ENCODE measurements around the gene MELTF.
A peak's percentile ranks its signal among the peaks of the same experiment; 100 is the strongest.

MELTF gene

DNA sequence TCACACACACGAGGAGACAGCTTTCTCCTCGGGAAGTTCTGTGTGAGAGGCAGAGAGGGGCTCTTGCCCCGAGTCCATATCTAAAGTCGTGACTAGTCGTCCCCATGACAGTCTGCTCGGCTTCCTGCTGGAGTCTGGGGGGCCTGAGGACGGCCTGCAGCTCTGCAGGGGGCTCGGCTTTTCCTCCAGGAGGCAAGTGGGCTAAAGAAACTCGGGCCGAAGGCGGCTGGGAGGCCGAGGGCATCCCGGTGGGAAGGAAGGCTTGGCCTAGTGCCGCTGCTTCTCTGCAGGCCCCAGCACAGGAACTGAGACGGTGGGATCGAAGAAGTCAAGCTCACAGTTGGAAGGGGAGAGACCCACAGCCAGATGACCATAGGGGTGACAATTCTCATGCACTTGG lies 35.6 kb downstream of the MELTF start:
- DNase-seq (ENCODE audit: low read depth, low spot score), result no peak

DNA sequence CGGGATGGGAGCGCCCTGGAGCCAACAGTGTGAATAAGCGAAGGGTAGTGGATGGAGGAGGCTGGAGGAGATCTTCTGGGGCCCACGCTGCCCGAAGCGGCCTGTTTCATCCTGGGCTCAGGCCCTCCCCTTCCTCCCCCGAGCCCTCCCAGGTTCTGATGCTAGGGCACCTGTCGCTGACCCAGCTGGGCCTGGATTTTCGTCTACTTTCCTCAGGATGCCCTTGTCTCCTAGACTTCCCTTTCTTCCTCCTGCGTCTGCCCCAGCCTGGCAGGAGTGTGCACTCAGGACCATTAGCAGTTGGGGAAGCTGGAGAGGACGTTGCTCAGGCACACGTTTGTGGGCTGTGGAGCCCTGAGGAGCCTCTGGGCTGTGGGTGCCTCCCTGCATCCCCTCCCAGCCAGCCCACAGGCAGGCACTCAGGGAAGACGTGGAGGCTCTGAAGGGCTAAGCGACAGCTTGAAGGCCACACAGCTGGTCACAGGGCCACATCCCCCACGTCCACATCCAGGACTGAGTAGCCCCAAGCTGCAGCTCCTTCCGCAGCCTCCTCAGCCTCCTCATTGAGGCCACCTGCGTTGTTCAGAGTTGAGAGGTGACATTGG lies 37.1 kb downstream of the MELTF start:
- no peak for DNase-seq (ENCODE audit: low read depth, low spot score)

GRCh38 chr3:196991581-196992460 lies 37.8 kb downstream of the MELTF start:
- DNase-seq (ENCODE audit: low read depth, low spot score), result no peak

GRCh38 chr3:196990601-196991007 lies 39.0 kb downstream of the MELTF start:
- DNase-seq (ENCODE audit: low read depth, low spot score), result no peak

DNA sequence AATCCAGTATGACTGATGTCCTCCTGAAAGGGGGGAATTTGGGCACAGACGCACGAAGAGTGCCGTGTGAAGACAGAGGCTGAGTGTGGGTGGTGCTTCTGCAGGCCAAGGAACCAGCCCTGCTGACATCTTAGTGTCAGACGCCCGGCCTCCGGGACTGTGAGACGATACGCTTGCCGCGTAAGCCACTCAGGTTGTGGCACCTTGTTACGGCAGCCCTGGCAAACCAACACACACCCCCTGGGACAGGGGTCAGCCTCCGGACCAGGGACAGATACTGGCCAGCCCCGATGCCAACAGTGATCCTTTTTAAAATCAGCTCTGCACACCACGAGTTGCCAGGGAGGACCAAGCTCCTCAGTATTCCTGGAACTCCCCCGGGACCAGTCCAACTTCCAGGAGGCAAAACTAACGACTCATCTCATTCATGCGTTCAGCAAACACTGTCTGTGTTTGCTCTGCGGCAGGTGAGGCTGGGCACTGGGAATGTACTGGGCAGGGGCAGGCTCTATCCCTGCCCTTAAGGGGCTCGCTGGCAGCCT lies 39.8 kb downstream of the MELTF start:
- no peak for DNase-seq (ENCODE audit: low read depth, low spot score)

DNA sequence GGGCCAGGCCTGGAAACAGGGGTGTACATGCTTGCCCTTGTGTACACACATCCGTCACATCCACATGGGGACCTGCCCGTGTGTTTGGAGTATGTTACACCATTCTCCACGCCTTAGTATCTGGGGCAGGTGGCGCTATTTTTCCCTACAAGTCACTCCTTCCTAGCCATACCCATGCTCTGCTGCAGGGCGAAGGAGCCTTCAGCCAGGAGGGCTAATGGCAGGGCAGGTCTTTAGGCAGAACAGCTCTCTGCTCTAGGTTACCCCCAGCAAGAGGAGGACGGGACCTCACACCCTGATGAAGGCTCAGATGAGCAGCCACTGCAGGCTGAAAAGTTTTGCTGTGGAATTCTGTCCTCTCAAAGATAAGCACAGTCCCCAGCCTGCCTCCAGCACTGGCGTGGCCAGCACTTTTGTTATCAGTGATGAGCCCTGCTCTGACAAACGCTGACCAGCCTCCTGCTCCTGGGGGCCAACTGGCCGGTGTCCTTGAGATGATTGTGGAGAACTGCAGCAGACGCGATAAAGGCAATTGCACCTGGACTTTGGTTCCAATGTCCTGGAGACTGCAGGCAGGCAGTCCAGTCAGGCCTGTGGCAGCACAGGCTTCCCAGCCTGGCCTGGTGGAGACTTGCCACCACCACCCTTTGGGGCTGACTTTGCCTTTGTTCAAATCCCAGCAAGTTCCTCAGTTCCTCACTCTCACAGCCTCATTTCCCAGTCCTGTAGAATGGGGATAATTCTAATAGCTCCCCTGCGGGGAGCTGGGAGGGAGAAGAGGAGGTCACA lies 41.2 kb downstream of the MELTF start:
- no peak for DNase-seq (ENCODE audit: low read depth, low spot score)

GRCh38 chr3:196987022-196987421 lies 42.6 kb downstream of the MELTF start:
- no peak for DNase-seq (ENCODE audit: low read depth, low spot score)

DNA sequence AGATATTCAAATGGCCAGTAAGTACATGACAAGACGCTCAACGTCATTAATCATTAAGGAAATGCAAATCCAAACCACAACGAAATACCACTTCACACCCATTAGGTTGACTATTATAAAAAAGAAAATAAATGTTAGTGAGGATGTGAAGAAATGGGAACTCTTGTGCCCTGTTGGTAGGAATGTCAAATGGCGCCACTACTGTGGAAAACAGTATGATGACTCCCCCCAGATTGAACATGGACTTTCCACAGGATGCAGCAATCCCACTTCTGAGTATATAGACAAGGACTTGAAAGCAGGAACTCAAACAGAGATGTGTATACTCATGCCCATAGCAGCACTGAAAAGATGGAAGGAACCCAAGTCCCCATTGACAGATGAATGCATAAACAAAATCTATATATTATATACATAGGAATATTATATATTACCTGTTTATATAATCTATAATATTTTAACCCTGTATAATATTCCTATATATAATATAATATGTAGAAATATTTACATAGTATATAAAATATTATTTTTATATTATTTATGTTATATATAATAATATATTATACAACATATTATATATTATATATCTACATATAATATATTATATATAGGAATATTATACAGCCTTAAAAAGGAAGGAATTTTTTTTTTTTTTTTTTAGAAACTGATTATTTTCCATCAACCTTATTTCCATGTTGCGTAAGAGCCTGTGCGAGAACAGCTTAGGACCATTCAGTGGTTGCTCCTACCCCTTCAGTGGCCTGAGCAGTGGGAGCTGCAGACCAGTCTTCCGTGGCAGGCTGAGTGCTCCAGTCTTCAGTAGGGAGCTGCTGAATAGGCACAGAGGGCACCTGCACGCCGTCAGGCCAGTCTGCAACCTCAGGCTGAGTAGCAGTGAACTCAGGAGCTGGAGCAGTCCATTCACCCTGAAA lies 43.4 kb downstream of the MELTF start:
- no peak for DNase-seq (ENCODE audit: low read depth, low spot score)

- no peak for DNase-seq (ENCODE audit: low read depth, low spot score)
Observed at GRCh38 chr3:196985298-196985697, 44.3 kb downstream of the MELTF start.

- DNase-seq (ENCODE audit: low read depth, low spot score), result no peak
Observed at GRCh38 chr3:196983186-196983585, 46.4 kb downstream of the MELTF start.

DNA sequence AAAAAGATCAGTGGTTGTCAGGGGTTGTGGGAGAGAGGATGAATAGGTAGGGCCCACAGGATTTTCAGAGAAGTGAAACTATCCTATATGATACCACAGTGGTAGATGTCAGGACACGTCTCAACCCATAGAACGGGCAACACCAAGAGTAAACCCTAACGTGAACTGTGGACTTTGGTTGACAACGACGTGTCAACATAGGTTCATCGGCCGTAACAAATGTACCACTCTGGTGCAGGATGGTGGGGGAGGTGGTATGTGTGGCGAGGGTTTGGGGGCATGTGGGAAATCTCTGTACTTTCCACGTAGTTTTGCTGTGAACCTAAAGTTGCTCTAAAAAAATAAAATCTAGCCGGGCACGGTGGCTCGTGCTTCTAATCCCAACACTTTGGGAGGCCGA lies 48.0 kb downstream of the MELTF start:
- DNase-seq (ENCODE audit: low read depth, low spot score), result no peak

DNA sequence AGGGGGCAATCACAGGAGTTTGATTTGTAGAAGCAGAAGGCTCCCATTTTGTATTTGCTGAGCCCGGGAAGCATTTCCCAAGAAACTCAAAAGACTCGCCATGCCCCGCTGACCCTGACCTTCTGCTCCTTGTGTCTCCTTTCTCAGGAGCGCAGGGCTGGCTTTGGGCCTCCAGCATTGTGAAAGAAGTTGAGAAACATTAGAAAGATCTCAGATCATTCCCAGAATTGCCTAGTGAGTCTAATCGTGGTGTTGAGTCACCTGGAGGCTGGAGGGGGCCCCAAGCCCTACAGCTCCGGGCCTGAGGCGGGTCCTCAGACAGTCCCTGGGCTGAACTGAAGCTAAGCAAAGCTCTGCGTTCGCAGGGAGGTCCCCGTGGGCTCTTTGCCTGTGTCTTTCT lies 50.1 kb downstream of the MELTF start:
- DNase-seq (ENCODE audit: low read depth, low spot score), result no peak

DNA sequence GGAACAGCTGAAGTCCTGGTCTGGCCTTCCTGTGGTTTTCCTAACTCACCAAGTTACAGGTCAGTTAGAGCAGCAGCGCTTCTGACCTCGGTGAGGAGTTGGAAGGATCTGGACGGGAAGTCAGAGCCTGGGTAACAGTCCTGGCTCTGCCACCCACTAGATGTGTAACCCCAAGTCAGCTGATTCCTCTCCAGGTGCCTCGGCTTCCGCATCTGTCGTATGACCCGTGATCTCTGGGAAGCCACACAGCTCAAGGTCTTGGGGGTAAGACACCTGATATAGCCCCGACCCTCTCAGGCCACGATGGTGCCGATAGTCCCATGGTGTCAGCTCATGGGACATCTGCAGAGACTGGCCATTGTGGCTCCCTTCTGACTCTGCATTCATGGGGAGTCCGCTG lies 52.7 kb downstream of the MELTF start:
- DNase-seq (ENCODE audit: low read depth, low spot score), result no peak

DNA sequence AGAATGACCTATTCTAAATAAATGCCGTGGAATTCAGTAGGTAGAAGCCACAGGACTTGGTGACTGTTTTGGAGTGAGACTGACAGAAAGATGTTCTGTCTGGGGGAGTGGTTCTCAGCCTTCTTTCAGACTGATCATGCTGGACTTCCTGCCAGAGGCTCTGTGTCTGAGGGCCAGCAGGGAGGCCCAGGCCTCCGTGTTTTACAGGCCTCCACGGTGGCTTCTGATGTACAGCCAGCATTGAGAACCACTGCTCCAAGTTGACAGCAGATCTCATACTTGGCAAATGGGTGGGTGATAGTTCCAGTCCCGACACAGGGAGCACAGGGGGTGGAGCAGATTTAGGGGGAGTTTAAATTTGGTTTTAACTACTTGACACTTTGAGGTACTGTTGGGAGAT lies 54.3 kb downstream of the MELTF start:
- no peak for DNase-seq (ENCODE audit: low read depth, low spot score)

DNA sequence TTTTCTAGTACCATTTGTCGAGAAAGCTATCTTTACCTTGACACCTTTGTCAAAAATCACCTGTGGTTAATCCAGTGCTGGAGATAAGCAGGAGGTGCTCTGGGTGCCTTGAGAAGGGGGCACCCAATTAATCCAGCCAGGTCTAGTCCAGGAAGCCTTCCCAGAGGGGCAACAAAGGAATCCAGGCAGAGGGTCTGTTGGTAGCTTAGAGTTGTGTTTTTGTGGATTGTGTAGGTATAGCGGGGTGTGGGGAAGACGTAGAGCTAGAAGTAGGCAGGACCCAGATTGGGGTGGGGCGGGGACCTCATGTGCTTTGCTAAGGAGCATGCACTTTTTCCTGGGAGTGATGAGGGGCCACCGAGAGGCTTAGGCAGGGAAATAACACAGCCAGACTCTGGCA lies 55.0 kb downstream of the MELTF start:
- DNase-seq (ENCODE audit: low read depth, low spot score), result no peak

DNA sequence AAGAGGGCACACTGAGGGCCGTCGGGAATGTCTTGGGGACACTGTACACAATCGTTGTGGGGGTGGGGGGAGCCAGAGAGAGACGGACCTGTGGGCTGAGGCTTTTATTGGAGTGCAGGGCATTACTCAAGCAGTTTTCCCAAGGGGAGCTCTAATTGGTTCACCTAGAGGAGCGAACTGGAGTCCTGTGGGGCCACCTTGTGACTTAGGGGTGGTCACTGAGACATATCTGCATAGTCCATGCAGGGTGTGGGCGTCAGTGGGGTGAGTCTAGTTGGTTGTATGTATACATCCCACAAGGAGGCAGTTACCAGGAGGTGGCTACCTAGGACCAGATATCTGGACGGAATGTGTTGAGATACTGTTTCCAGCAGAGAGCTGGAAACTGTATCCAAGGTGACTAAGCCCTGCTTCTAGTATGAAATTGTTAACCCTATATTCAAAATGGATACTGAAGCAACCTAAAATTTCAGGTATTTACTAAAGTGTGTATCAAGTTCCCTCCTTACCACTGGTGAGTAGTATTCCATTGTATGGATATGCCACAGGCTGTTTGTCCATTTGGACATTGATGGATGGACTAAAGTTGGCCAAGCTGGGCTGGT lies 58.4 kb downstream of the MELTF start:
- no peak for DNase-seq (ENCODE audit: low read depth, low spot score)

DNA sequence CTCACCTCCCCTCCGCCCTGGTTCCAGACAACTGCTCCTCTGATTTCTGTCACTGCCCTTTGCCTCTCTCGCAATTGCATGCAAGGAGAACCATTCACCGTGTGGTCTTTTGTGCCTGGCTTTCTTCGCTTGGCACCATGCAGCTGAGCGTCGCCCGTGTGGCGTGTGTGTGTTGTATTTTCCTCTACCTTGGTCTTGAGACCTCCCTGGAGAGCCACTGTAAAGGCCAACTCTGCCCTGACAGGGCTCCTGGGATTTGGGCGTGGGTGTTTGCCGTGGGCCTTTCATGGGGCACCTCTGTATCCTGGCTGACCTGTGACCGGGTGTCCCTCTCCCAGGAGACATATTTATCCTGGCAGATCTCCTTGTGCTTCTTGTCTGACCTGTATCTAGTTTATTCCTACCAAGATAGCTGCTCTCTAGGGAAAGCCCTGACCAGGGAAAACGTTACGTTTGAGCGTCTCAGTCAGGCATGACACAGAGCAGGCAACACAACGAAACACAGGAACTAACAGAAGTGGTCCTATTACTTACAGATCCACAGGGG lies 59.0 kb downstream of the MELTF start:
- DNase-seq (ENCODE audit: low read depth, low spot score), result no peak

DNA sequence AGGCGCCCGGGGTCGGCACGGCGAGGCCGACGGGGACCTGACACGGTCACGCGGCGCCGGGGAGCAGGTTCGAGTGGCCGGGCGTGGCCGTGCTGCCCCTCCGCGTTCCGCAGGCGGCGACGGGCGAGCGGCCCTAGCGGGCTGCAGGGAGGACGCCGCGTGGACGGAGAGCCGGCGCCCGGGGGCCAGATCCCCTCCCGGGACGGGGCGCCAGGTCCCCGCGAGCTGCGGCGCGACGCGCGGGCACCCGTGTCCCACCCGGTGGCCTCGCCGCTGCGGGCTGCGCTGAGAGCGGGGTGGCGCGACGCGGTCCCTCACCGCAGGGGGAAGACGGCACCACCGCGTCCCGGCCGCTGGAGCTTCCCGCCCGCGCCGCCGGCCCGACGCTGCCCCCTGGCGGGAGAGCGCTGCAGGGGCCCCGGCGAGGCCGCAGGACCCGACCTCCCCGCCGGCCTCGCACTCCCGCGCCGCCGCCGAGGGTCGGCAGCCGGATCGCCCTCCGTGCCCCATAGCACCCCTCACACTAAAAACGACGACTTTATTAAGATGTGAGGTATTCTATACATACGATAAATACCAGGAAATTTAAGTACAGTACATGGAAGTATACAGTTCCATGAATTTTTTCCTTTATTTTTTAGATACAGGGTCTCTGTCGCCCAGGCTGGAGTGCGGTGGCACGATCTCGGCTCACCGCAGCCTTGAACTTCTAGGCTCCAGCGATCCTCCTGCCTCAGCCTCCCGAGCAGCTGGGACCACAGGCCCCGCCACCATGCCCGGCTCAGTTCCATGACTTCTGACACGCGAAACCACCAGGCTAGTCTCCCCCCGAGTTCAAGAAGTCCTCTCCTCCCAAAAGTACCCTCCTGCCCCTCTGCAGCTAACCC lies 59.7 kb downstream of the MELTF start:
- peak; percentile 31 for DNase-seq (ENCODE audit: low read depth, low spot score)

GRCh38 chr3:196969134-196969659 lies 60.4 kb downstream of the MELTF start:
- DNase-seq (ENCODE audit: low read depth, low spot score), result no peak
